ENCODE data around the gene ISY1. TPM values are rescaled to one million over a fixed set of nuclear protein-coding genes. Genes with fewer than 3 reads are reported as not detected.

Gene ISY1
- polyA plus RNA-seq, 2 of the 4 experiments (the other 2 are of a cell fraction), result 23.2 to 27.6 TPM

GRCh38 chr3:129123314-129124060 lies 37.4 kb downstream of the ISY1 start:
- Histone ChIP-seq H3K4me1 (peaks cover 27% of the 10 kb centered on the region), H3K4me2 (peak overlapping the region; percentile 97), H3K4me3 (no peak overlapping the region), H3K9me3 (no peaks in the 10 kb centered on the region), H3K27ac (peak overlapping the region in 1 of 2 experiments; percentile 91; a peak in 3 of 6 replicates)
- CTCF ChIA-PET, result interaction anchor here (1.1 to 5.3 kb wide), 3 partner anchors 17 to 153 kb away, joined by 4 to 25 read pairs (median 8); no protein-coding TSS in a partner anchor
- 79% methylated on average over 5 of the region's 5 CpGs for WGBS (ENCODE audit: missing lambda C conversion rate)
- POLR2A ChIA-PET, result interaction anchor here (0.6 kb wide), 1 partner anchor 503 kb away, joined by 3 read pairs; no protein-coding TSS in a partner anchor
- DNase-seq (ENCODE audit: low read depth in 1 of 2, low spot score in 1 of 2) (peak in 1 of 2 experiments; percentile 4), FAIRE-seq (no peak), ATAC-seq (no peak)
- TF ChIP-seq MYC (IDR thresholded peaks at IDR 0.05; ENCODE audit: borderline replicate concordance, low read length) (no peak), CEBPB (IDR thresholded peaks at IDR 0.05) (peak in 1 of 2 experiments; percentile 27; a peak in 1 of 4 replicates)

- H3K4me2 ChIP-seq, result peak overlapping the region; percentile 97
- TF ChIP-seq ZFP36 (IDR thresholded peaks at IDR 0.05; ENCODE audit: borderline replicate concordance, partially characterized antibody), result no peak
- no peak for TF ChIP-seq HOXB13 (CRISPR knock-in tag; IDR thresholded peaks at IDR 0.05; ENCODE audit: low read depth)
- TF ChIP-seq POLR2AphosphoS2 (conservative IDR thresholded peaks at IDR 0.05; ENCODE audit: low read length), result no peak
- peak overlapping the region; percentile 61; the same call in 1 of the 3 replicates for H3K4me3 ChIP-seq
- no peaks in the 10 kb centered on the region for H3K9me3 ChIP-seq
- 53% methylated on average over 1 of the region's 18 CpGs for WGBS (ENCODE audit: missing lambda C conversion rate)
- POLR2A ChIA-PET, result interaction anchor here (0.7 to 1.6 kb wide), 3 partner anchors 35 to 69 kb away, joined by 3 to 5 read pairs (median 4); partner anchors contain the start of gene CNBP
- peaks cover 27% of the 10 kb centered on the region for H3K4me1 ChIP-seq
- ATAC-seq, result peak; percentile 1 to 5; a peak in 2 of 6 replicates
- FAIRE-seq, result no peak
- H3K27ac ChIP-seq, result peak overlapping the region in 1 of 2 experiments; percentile 91; a peak in 3 of 6 replicates
- peak in 1 of 2 experiments; percentile 5 for DNase-seq (ENCODE audit: low read depth in 1 of 2, low spot score in 1 of 2)
- CTCF ChIA-PET, result interaction anchor here (0.7 to 5.3 kb wide), 5 partner anchors 16 to 194 kb away, joined by 3 to 25 read pairs (median 4); a partner anchor contains a TSS
Measured at GRCh38 chr3:129122412-129123011, 38.4 kb downstream of the ISY1 start.

GRCh38 chr3:129121792-129122411 lies 39.0 kb downstream of the ISY1 start, which contains the start of gene RAB43:
TSS of gene RAB43 (minus strand) at chr3:129121804. CDS start at chr3:129121489, 315 bp downstream.
- ChIA-PET CTCF (interaction anchor here (0.6 to 5.3 kb wide), 5 partner anchors 15 to 176 kb away, joined by 3 to 25 read pairs (median 4); no protein-coding TSS in a partner anchor), POLR2A (interaction anchor here (0.5 to 2.0 kb wide), 9 partner anchors 10 to 191 kb away, joined by 3 to 7 read pairs (median 4); partner anchors contain the start of gene CNBP)
- DNase-seq (ENCODE audit: low read depth in 1 of 2, low spot score in 1 of 2) (peak; percentile 75 to 80), ATAC-seq (peak; percentile 80 to 81), FAIRE-seq (no peak)
- Histone ChIP-seq H3K4me1 (peaks cover 27% of the 10 kb centered on the region), H3K4me3 (peak within 1 kb of the TSS; percentile 61), H3K4me2 (peak within 1 kb of the TSS; percentile 97), H3K9me3 (no peaks in the 10 kb centered on the region), H3K27ac (peak within 1 kb of the TSS; percentile 73 to 91)
- no CpG with 5 or more reads among the region's 60 CpGs for WGBS (ENCODE audit: missing lambda C conversion rate)
- TF ChIP-seq CBX2 (IDR thresholded peaks at IDR 0.05; ENCODE audit: borderline replicate concordance, low read depth), result no peak
- no peak for TF ChIP-seq CHD4 (IDR thresholded peaks at IDR 0.05; ENCODE audit: borderline replicate concordance)
- no peak for TF ChIP-seq PHF8 (IDR thresholded peaks at IDR 0.05; ENCODE audit: borderline replicate concordance, low read depth)
- TF ChIP-seq KDM5A (IDR thresholded peaks at IDR 0.05), result no peak
- no peak for TF ChIP-seq RCOR1 (IDR thresholded peaks at IDR 0.05; ENCODE audit: low read depth, low read length)
- no peak for TF ChIP-seq BHLHE40 (IDR thresholded peaks at IDR 0.05; ENCODE audit: low read depth, low read length)
- TF ChIP-seq NPAS2 (CRISPR knock-in tag; IDR thresholded peaks at IDR 0.05; ENCODE audit: borderline replicate concordance), result no peak
- no peak for TF ChIP-seq TFCP2L1 (CRISPR knock-in tag; IDR thresholded peaks at IDR 0.05)
- TF ChIP-seq POLR2A (IDR thresholded peaks at IDR 0.05; ENCODE audit: low read length), result no peak

GRCh38 chr3:129121016-129121791 lies 39.7 kb downstream of the ISY1 start:
- Histone ChIP-seq H3K9me3 (no peaks in the 10 kb centered on the region), H3K27ac (peak overlapping the region; percentile 73 to 91), H3K4me2 (peak overlapping the region; percentile 97), H3K4me3 (peak overlapping the region; percentile 61), H3K4me1 (peaks cover 34% of the 10 kb centered on the region)
- no peak for DNase-seq (ENCODE audit: low read depth in 1 of 2, low spot score in 1 of 2)
- WGBS (ENCODE audit: missing lambda C conversion rate), result 5% methylated on average over 11 of the region's 80 CpGs
- FAIRE-seq, result no peak
- peak; percentile 9 to 66 for ATAC-seq
- ChIA-PET POLR2A (interaction anchor here (0.5 to 2.0 kb wide), 9 partner anchors 10 to 192 kb away, joined by 3 to 7 read pairs (median 4); partner anchors contain the start of gene CNBP), CTCF (interaction anchor here (0.6 to 5.3 kb wide), 8 partner anchors 7 to 175 kb away, joined by 3 to 25 read pairs (median 4); no protein-coding TSS in a partner anchor)
- no peak for TF ChIP-seq CBX2 (IDR thresholded peaks at IDR 0.05; ENCODE audit: borderline replicate concordance, low read depth)
